IgD-negative memory B cell (primary cell): ENCODE results near the gene C4orf17. TPM values are rescaled to one million over a fixed set of nuclear protein-coding genes. Genes with fewer than 3 reads are reported as not detected.
"Not testable (repeated sequence)": the region's sequence is repeated elsewhere in the genome, so short reads cannot be mapped to it uniquely, and the experiment has no call there.

Source experiments
- H3K27ac Mint-ChIP-seq, 3 donors: one replicate each; pipeline ENCODE4 v1.8.0; 2020 to 2022; ENCODE audit warnings: mild to moderate bottlenecking in 3 of 3, mixed read lengths in 3 of 3, moderate library complexity in 1 of 3
- H3K27me3 Mint-ChIP-seq: one replicate; pipeline ENCODE4 v1.8.0; 2021; ENCODE audit warnings: mixed read lengths
- H3K36me3 Mint-ChIP-seq: one replicate; pipeline ENCODE4 v1.8.0; 2020; ENCODE audit warnings: mild to moderate bottlenecking, mixed read lengths
- H3K4me1 Mint-ChIP-seq, 3 donors: one replicate each; pipeline ENCODE4 v1.8.0; 2020 to 2022; ENCODE audit warnings: mixed read lengths in 3 of 3, mild to moderate bottlenecking in 1 of 3
- H3K4me3 Mint-ChIP-seq, 4 donors: one replicate each; pipeline ENCODE4 v1.8.0; 2020 to 2022; ENCODE audit warnings: mild to moderate bottlenecking in 4 of 4, mixed read lengths in 4 of 4, moderate library complexity in 3 of 4
- H3K9me3 Mint-ChIP-seq, 3 donors: one replicate each; pipeline ENCODE4 v1.8.0; 2020 to 2021; ENCODE audit warnings: mixed read lengths in 3 of 3, mild to moderate bottlenecking in 1 of 3
- polyA plus RNA-seq: library from polyadenylated mRNA; unstranded; fragments of 300-500 nt; fragmentation: Illumina TruSeq; gene quantifications from one replicate; pipeline ENCODE4 v1.2.3, GENCODE V29; 2021

C4orf17 gene
- polyA plus RNA-seq = not detected

DNA sequence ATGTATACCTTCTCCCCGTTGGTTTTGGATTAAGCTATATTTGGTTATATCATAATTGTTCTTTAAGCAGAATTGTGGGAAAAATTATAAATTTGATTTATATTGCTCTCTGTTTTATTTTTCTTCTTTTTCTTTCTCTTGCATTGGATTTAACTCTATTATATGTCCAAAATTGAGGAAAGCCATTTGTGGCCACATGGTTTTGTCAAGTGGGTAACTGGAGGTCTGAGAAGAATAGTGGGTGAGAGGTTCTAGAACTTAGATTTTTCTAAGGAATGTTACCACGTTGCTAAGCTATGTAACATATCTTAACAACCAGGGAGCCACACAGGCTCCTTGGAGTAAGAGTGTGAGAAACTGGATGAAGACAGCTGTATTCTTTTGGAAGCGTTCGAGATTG lies at the start of gene C4orf17:
Gene C4orf17, plus strand, starts transcription at position 301 of the 400 bp plus-strand sequence. CDS start 2,061 bp downstream, outside the sequence.
- peaks cover 0 to 1% (median 0%) of the 10 kb centered on the region in 3 donors for H3K4me1 Mint-ChIP-seq
- H3K9me3 Mint-ChIP-seq = peaks cover 0 to 5% (median 0%) of the 10 kb centered on the region in 3 donors
- H3K4me3 Mint-ChIP-seq = no peak within 1 kb of the TSS
- H3K36me3 Mint-ChIP-seq = no peaks in the 10 kb centered on the region
- peaks cover 5% of the 10 kb centered on the region for H3K27me3 Mint-ChIP-seq
- H3K27ac Mint-ChIP-seq = no peak within 1 kb of the TSS

DNA sequence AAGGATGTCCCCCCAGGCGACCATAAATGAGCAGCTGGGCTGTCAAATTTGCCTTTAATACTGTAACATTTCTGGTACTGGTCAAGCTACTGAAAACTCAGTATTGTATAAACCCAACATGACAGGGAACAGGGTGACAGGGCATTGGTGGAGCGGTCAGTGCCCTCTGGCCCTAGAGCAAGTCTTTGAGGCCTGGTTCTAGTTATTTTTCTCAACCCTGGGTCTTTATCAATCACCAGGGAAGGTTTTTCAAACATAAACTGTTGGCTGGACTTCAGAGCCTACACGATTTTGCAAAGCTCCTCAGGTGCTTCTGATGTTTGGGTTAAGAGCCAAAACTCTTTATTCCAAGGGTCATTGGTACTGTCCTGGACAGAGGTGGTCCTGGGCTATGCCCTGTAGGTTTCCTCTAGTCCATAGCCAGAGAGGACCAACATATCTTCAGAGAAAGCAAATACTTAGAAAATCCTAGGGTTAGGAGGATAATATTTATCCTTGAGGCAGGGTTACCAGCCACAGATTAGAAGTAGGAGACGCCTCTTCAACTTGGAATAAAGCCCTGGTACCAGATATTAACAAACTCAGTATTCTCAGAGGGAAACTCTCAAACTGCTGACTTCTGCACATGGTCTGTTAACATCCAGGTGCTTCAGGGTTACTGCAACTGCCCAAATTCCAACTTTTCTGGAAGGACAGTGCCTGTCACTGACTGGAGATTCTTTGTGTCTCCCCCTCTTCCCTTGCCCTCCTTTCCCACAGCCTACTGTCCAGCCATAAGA lies 49.0 kb upstream of the C4orf17 start:
- Mint-ChIP-seq H3K4me1 (no peaks in the 10 kb centered on the region), H3K4me3 (no peak overlapping the region), H3K27me3 (peaks cover 6% of the 10 kb centered on the region), H3K27ac (no peak overlapping the region), H3K36me3 (peaks cover 2% of the 10 kb centered on the region), H3K9me3 (no peaks in the 10 kb centered on the region)

DNA sequence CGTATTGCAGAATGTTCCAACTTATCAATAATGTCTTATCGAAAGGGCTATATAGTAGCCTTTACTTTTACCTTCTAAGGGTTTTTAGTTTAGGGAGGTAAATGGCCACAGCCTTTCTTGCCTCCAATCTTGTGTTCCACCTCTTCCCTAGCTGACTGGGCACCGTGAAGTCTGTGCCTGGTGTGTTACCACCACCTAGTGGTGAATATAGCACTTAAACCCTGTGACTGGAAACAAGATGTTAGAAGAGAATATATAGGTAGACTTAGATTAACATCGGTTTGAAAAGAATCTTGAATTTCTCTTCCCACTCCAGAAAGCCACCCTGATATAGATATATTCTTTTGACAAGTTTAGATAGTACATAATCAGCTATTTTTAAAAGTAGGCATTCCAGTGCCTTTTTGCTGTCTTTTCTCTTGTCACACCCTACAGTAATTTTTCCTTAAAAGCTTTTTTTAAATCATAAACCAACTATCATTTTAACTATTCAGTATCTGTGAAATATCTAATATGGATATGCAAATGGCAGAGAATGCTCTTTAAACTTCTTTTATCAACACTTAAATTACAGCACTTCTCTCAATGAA lies 47.9 kb upstream of the C4orf17 start:
- Mint-ChIP-seq H3K4me3 (no peak overlapping the region), H3K4me1 (no peaks in the 10 kb centered on the region), H3K36me3 (peaks cover 2% of the 10 kb centered on the region), H3K27ac (no peak overlapping the region), H3K27me3 (peaks cover 8% of the 10 kb centered on the region), H3K9me3 (no peaks in the 10 kb centered on the region)

DNA sequence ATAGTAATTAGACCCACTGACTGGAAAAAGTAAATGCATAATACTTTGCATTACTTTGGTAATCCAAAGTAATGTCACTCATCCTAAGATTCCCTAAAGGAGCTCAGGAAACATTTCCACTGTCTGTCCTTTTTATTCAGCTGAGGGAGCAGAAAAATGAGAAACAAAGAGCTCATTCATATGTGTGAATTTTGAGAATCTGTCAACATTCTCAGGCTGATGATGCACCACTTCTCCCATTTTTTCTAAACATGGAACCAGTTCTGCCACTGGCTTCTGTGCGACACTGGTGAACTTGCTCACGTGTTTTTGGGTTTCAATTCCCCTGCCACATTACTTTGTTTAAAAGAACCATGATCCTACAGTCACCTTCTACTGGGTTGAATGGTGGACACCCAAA lies 47.3 kb upstream of the C4orf17 start:
- H3K27ac Mint-ChIP-seq = no peak overlapping the region
- no peak overlapping the region for H3K4me3 Mint-ChIP-seq
- H3K36me3 Mint-ChIP-seq = peaks cover 2% of the 10 kb centered on the region
- peaks cover 8% of the 10 kb centered on the region for H3K27me3 Mint-ChIP-seq
- H3K4me1 Mint-ChIP-seq = no peaks in the 10 kb centered on the region
- no peaks in the 10 kb centered on the region for H3K9me3 Mint-ChIP-seq

DNA sequence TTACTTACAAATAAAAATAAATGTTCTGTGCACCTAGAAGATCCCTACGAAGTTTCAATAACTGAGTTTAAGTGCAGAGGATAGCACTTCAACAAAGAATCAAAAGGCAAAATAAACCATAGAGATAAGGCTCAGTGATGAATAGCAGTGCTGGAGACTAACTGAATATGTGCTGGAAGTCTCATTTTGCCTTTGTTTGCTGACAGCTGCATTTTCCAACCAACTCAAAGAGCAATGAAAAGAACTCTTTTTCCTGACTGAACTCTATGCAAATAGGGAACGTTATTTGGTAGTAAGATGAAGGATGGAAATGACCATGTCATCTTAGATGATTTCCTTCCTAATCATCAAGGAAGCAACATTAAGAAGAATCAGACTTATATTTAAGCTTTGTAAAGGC lies 42.9 kb upstream of the C4orf17 start:
- Mint-ChIP-seq H3K9me3 (no peaks in the 10 kb centered on the region), H3K36me3 (peaks cover 2% of the 10 kb centered on the region), H3K4me1 (no peaks in the 10 kb centered on the region), H3K27me3 (peaks cover 2% of the 10 kb centered on the region), H3K27ac (no peak overlapping the region), H3K4me3 (no peak overlapping the region)

DNA sequence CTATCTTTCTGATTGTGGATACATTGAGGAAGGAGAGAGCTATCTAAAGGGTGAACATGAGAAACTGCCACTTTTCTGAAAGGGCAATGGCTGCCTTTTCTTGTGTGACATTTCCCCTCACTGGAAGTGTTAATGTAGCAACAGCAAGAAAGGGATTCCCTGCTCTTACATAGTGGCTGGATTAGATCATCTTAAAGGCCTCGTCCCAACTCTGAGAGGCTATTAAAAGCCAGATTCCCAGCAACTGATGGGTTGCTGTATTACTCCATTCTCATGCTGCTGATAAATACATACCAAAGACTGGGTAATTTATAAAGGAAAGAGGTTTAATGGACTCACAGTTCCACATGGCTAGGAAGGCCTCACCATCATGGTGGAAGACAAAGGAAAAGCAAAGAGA lies 41.9 kb upstream of the C4orf17 start:
- no peak overlapping the region for H3K4me3 Mint-ChIP-seq
- H3K27ac Mint-ChIP-seq = no peak overlapping the region
- H3K9me3 Mint-ChIP-seq = no peaks in the 10 kb centered on the region
- H3K27me3 Mint-ChIP-seq = peaks cover 2% of the 10 kb centered on the region
- no peaks in the 10 kb centered on the region for H3K4me1 Mint-ChIP-seq
- peaks cover 2% of the 10 kb centered on the region for H3K36me3 Mint-ChIP-seq

DNA sequence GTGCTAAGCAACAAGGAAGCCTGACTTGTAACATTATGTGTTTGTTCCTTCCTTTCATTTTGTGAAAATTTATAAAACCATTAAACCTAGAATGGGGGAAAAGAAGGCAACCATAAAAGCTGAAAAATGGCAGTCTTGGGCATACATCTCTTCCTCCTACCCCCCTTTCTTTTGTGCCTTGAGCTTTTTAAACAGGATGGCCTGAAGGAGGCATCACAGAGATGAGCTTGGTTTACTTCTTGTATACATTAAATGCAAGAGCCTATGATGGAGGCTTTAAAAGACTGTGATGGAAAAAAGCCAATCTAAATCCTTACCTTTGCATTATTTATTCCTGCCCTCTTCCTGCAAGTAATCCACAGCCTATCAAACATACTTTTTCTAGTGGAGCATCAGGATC lies 39.5 kb upstream of the C4orf17 start:
- no peaks in the 10 kb centered on the region for H3K9me3 Mint-ChIP-seq
- peaks cover 2% of the 10 kb centered on the region for H3K27me3 Mint-ChIP-seq
- no peaks in the 10 kb centered on the region for H3K36me3 Mint-ChIP-seq
- no peaks in the 10 kb centered on the region for H3K4me1 Mint-ChIP-seq
- H3K27ac Mint-ChIP-seq = no peak overlapping the region
- H3K4me3 Mint-ChIP-seq = no peak overlapping the region

DNA sequence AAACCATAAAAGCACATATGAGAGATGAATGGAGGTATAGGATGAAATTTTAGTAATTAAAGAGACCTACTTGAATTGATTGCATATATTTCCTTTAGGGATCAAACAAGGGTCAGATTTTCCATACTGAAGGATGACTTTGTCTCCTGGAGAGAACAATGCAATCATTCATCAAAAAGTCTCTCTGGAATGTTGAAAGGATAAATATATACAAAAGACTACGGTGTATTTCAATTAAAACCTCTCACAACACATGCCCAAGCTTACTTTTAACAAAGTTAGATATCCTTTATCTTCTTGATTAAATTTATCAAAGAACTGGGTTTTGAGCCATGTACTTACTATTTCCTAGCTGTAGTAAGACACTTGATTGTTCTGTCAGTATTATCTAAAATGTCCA lies 38.9 kb upstream of the C4orf17 start:
- H3K4me3 Mint-ChIP-seq = no peak overlapping the region
- H3K9me3 Mint-ChIP-seq = no peaks in the 10 kb centered on the region
- H3K4me1 Mint-ChIP-seq = no peaks in the 10 kb centered on the region
- no peak overlapping the region for H3K27ac Mint-ChIP-seq
- H3K27me3 Mint-ChIP-seq = peaks cover 2% of the 10 kb centered on the region
- no peaks in the 10 kb centered on the region for H3K36me3 Mint-ChIP-seq

DNA sequence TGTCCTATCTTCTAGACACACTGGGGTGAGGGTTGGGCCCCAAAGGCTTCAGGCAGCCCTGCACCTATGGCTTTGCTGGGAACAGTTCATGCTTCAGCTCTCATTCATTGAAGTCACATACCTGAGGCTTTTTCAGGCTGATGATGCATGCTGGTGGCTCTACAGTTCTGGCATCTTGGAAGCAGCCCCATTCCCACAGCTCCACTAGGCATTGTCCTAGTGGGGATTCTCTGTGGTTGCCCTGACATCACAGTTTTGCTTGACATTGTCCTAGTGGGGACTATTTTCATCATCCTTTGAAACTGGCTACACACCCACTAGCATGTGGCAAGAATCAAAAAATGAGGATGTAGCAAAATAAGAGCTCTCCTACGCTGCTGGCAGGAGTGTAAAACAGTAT lies 37.7 kb upstream of the C4orf17 start:
- Mint-ChIP-seq H3K27ac (no peak overlapping the region), H3K27me3 (no peaks in the 10 kb centered on the region), H3K4me3 (no peak overlapping the region), H3K9me3 (no peaks in the 10 kb centered on the region), H3K4me1 (no peaks in the 10 kb centered on the region), H3K36me3 (no peaks in the 10 kb centered on the region)

DNA sequence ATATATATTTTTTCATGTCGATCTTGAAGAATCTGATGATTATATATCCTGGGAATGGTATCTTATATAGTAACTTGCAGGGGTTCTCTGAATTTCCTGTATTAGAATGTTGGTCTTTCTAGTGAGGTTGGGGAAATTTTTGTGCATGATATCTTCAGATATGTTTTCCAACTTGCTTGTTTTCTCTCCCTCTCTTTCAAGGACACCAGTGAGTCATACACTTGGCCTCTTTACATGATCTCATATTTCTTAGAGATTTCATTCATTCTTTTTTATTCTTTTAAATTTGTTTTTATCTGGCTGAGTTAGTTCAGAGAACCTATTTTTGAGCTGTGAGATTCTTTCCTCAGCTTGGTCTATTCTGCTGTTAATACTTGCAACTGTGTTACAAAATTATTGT lies 27.2 kb upstream of the C4orf17 start:
- H3K27ac Mint-ChIP-seq = no peak overlapping the region

DNA sequence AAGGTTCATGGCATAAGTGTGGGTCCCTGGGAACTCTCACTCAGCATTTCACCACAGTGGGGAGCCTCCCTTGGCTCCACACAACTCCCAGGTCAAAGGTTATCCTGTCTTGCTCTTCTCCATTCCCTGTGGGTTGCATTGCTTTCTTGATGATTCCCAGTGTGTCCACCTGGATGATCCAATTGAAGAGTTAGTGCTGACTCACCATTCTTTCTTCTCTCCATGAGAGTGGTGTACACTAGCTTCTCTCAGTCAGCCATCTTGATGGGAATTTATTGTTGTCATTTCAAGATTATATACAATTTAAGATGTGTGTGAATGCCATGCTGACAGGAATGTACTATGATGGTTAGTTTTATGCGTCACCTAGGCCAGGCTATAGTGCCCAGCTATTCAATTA lies 25.6 kb upstream of the C4orf17 start:
- Mint-ChIP-seq H3K9me3 (peaks cover 12 to 19% (median 17%) of the 10 kb centered on the region in 3 donors), H3K4me3 (no peak overlapping the region), H3K4me1 (no peaks in the 10 kb centered on the region), H3K27me3 (peaks cover 3% of the 10 kb centered on the region), H3K27ac (no peak overlapping the region), H3K36me3 (no peaks in the 10 kb centered on the region)

More for the DNA sequence above, 27.2 kb upstream of the C4orf17 start:
- no peaks in the 10 kb centered on the region for H3K36me3 Mint-ChIP-seq
- no peak overlapping the region for H3K4me3 Mint-ChIP-seq
- H3K9me3 Mint-ChIP-seq = peaks cover 12 to 19% (median 17%) of the 10 kb centered on the region in 3 donors
- H3K4me1 Mint-ChIP-seq = no peaks in the 10 kb centered on the region
- no peaks in the 10 kb centered on the region for H3K27me3 Mint-ChIP-seq

DNA sequence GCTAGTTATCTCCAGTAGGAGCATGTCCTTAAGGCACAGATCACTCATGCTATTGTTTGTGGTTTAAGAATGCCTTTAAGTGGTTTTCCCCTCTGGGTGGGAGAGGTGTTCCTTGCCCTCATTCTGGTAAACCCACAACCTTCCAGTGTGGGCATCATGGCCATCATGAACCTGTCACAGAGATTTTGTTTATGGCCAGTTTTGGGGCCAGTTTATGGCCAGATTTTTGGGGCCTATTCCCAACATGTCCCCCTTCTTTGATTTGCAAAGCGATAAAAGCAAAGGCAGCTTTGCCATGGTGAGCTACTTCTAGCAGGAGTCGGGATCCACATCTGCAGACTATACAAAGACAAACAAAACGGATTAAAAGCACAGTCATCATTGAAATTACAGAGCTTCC lies 24.2 kb upstream of the C4orf17 start:
- not testable (repeated sequence) for H3K27ac Mint-ChIP-seq, H3K36me3 Mint-ChIP-seq, H3K4me1 Mint-ChIP-seq, H3K4me3 Mint-ChIP-seq, H3K27me3 Mint-ChIP-seq
- H3K9me3 Mint-ChIP-seq = peaks cover 12 to 19% (median 19%) of the 10 kb centered on the region in 3 donors

DNA sequence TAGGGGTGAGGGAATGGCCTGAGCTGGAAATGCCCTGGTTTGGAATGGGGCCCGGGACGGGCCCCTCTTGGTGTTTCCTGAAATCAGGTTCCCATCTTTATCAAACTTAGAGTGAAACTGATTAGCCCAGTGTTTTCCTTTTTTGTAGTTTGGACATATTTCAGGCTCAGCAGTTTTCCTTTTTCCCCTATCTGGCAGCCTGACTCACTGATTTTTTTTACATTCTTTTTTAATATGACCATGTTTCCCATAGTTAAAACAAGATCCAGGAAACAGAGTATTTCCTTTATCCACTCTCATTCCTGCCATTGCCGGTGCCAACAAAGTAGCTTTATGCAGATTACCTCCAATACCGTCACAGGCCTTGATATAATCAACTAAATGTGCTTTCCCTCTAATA lies 20.5 kb upstream of the C4orf17 start:
- peaks cover 3% of the 10 kb centered on the region for H3K36me3 Mint-ChIP-seq
- H3K4me3 Mint-ChIP-seq = no peak overlapping the region
- peaks cover 14 to 24% (median 21%) of the 10 kb centered on the region in 3 donors for H3K9me3 Mint-ChIP-seq
- H3K27me3 Mint-ChIP-seq = peaks cover 6% of the 10 kb centered on the region
- H3K27ac Mint-ChIP-seq = no peak overlapping the region
- H3K4me1 Mint-ChIP-seq = no peaks in the 10 kb centered on the region

DNA sequence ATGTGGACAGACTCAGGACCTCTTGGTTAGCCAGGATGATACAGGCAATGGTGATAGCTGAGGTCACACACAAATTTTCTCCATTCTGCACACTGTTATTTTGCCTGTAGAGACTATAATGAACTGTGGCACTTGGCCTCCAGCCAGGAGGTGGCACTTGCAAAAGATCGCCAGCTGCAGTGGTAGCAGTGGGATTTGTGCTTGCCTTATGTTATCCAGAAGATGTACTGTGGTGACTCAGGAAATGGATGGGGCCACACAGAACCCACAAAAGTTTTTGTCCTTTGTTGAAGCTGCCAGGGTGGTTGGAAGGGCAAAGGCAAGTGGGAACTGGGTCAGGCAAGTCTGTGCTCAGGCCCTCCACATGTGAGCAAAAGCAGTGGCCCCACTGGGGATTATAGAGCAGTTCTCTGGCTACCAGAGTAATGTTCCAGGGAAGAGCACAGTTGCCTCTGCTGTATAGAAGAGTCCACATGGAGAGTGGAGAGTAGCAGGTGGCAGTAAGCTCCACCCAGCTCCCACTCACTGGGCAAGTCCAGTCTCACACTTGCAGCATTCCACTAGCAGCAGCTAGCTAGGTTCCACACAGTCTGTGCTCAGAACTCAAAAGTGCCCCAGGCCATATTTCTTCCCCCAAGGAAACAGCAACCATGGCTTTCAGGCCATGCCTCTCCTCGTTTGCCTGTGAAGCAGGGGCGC lies 5.9 kb upstream of the C4orf17 start:
- peaks cover 0 to 5% (median 0%) of the 10 kb centered on the region in 3 donors for H3K9me3 Mint-ChIP-seq
- H3K27ac Mint-ChIP-seq = no peak overlapping the region
- H3K4me3 Mint-ChIP-seq = no peak overlapping the region
- H3K4me1 Mint-ChIP-seq = peaks cover 0 to 1% (median 0%) of the 10 kb centered on the region in 3 donors
- no peaks in the 10 kb centered on the region for H3K36me3 Mint-ChIP-seq
- peaks cover 3% of the 10 kb centered on the region for H3K27me3 Mint-ChIP-seq

DNA sequence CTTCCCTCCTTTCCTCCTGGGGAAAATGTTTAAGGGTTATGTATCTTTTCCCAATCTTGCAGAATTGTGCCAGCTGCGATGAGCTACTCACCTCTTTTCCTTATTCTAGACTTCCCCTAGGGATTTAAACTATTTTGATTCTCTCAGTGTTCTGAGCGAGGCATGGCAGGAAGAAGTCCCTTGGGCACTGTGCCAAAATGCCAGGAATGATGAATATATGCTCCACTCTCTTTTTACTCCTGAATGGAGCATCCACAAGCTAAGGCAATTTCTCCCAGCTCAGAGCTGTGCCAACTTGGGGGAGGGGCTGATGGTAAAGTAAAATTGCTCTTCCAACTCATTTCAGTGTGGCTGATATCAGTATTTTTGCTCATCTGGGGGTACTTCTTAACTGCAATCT lies 4.0 kb upstream of the C4orf17 start:
- Mint-ChIP-seq H3K9me3 (peaks cover 0 to 5% (median 0%) of the 10 kb centered on the region in 3 donors), H3K27ac (no peak overlapping the region), H3K4me1 (peaks cover 0 to 1% (median 0%) of the 10 kb centered on the region in 3 donors), H3K4me3 (no peak overlapping the region), H3K27me3 (peaks cover 5% of the 10 kb centered on the region), H3K36me3 (no peaks in the 10 kb centered on the region)
